PC-9 (cell line): Measurements from ENCODE around the gene PCDHGB2. TPM values are rescaled to one million over a fixed set of nuclear protein-coding genes. Genes with fewer than 3 reads are reported as not detected.

Experiments used
- BruUV-seq: library from RNA; stranded (reverse); fragments of 400-500 nt; replicated peaks from 2 replicates; lab custom pipeline; 2021; lab: Mats Ljungman, UMichigan
- CTCF ChIA-PET: fragments of 300-600 bp; sonication (Branson Sonifier 250); formaldehyde crosslinking; loops from one replicate; lab custom pipeline; 2022; ENCODE audit warnings: antibody characterized with exemption; lab: Charles Lee
- POLR2A ChIA-PET: fragments of 300-600 bp; sonication (Branson Sonifier 250); formaldehyde crosslinking; loops from one replicate; lab custom pipeline; 2022; ENCODE audit warnings: antibody characterized with exemption; ENCODE audit not compliant: unreplicated experiment; lab: Charles Lee
- DNase-seq, 2 experiments: peaks; one replicate each; pipeline versions ENCODE4 v3.0.0 to v3.0.0-alpha.2; 2015 to 2022; ENCODE audit warnings: mixed read lengths in 1 of 2
- H2AFZ ChIP-seq: fragments of 200-600 bp; sonication (generic); 2 replicates; pipeline ENCODE4 v1.8.1; 2017; ENCODE audit warnings: antibody characterized with exemption
- H3F3A ChIP-seq: fragments of 200-600 bp; sonication (generic); 2 replicates; pipeline ENCODE4 v1.8.1; 2017; ENCODE audit warnings: antibody characterized with exemption, mild to moderate bottlenecking, low read depth; ENCODE audit not compliant: insufficient read depth
- H3K27ac ChIP-seq: fragments of 200-600 bp; sonication (generic); 2 replicates; pipeline ENCODE4 v1.6.1; 2016; ENCODE audit warnings: mixed run types
- H3K27me3 ChIP-seq: fragments of 200-600 bp; sonication (generic); 2 replicates; pipeline ENCODE4 v1.6.1; 2016; ENCODE audit warnings: low read depth, mixed run types; ENCODE audit not compliant: insufficient read depth
- H3K36me3 ChIP-seq: fragments of 200-600 bp; sonication (generic); 2 replicates; pipeline ENCODE4 v1.6.1; 2016; ENCODE audit warnings: low read depth, mixed run types
- H3K4me1 ChIP-seq: fragments of 200-600 bp; sonication (generic); replicated peaks from 2 replicates; pipeline ENCODE4 v1.6.1; 2016; ENCODE audit warnings: mixed run types; ENCODE audit not compliant: insufficient read depth
- H3K4me2 ChIP-seq: fragments of 200-600 bp; sonication (generic); 2 replicates; pipeline ENCODE4 v1.6.1; 2017; ENCODE audit warnings: mixed run types
- H3K4me3 ChIP-seq: fragments of 200-600 bp; sonication (generic); 2 replicates; pipeline ENCODE4 v1.6.1; 2016; ENCODE audit warnings: mixed run types
- H3K79me2 ChIP-seq: fragments of 200-600 bp; sonication (generic); 2 replicates; pipeline ENCODE4 v1.6.1; 2017; ENCODE audit warnings: low read depth, mixed run types
- H3K9me2 ChIP-seq: fragments of 200-600 bp; sonication (generic); 2 replicates; pipeline ENCODE4 v1.8.1; 2017; ENCODE audit warnings: mild to moderate bottlenecking; ENCODE audit not compliant: insufficient read depth
- H3K9me3 ChIP-seq: fragments of 200-600 bp; sonication (generic); 2 replicates; pipeline ENCODE4 v1.8.1; 2016; ENCODE audit warnings: low read depth; ENCODE audit not compliant: insufficient read depth
- H4K20me1 ChIP-seq: fragments of 200-600 bp; sonication (generic); 2 replicates; pipeline ENCODE4 v1.8.1; 2017; ENCODE audit not compliant: insufficient read depth
- EZH2 ChIP-seq: fragments of 200-600 bp; sonication (generic); IDR thresholded peaks from 2 replicates; pipeline ENCODE4 v1.8.0; 2017; ENCODE audit warnings: antibody characterized with exemption, low read depth
- intact Hi-C: fragments of 100-400 bp; cut with micrococcal nuclease; formaldehyde crosslinking; loops from one replicate; pipeline ENCODE4 v1.10.0; 2022; ENCODE audit not compliant: unreplicated experiment
- total RNA-seq: library from RNA; stranded (reverse); gene quantifications from 2 replicates; pipeline ENCODE4 v1.2.3, GENCODE V29; 2021
- TF ChIP-seq, protein P1 (sequence below): fragments of 200-600 bp; sonication (generic); conservative IDR thresholded peaks from 2 replicates; pipeline ENCODE4 v1.6.1; 2017; ENCODE audit warnings: mixed run types, antibody characterized with exemption, mild to moderate bottlenecking, moderate library complexity

PCDHGB2 gene
- total RNA-seq, 1 experiment from 2014 or later = 0.28 TPM

DNA sequence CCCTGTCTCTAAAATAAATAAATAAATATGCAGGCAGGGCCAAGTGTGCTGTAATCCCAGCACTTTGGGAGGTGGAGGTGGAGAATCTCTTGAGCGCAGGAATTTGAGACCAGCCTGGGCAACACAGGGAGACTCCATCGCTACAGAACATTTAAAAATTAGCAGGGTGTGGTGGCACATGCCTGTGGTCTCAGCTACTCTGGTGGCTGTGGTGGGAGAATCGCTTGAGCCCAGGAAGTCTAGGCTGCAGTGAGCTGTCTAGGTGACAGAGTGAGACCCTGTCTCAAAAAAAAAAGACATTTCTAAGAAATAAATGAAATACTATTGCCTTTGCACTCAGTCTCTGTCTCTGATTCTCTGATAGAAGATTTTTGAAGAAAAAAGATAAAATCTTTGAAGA is 51.8 kb downstream of the PCDHGB2 start:
- DNase-seq = no peak
- Histone ChIP-seq H3K4me1 (no peaks in the 10 kb centered on the region), H3K27ac (no peak overlapping the region), H3K79me2 (no peaks in the 10 kb centered on the region), H3K4me2 (no peak overlapping the region), H2AFZ (no peak overlapping the region), H3K36me3 (no peaks in the 10 kb centered on the region), H3K9me3 (no peaks in the 10 kb centered on the region), H3K27me3 (peaks cover 18% of the 10 kb centered on the region; the same call in 1 of the 2 replicates), H3F3A (no peaks in the 10 kb centered on the region), H4K20me1 (no peaks in the 10 kb centered on the region), H3K9me2 (no peaks in the 10 kb centered on the region), H3K4me3 (no peak overlapping the region)
- intact Hi-C loops = loop anchor here (5.0 to 10.0 kb wide), 3 partner anchors 87 to 329 kb away; partner anchors contain the start of genes PCDHB14 and TAF7
- POLR2A ChIA-PET = no interaction called here
- no TSS peak for BruUV-seq
- CTCF ChIA-PET = no interaction called here
- TF ChIP-seq, protein P1, sequence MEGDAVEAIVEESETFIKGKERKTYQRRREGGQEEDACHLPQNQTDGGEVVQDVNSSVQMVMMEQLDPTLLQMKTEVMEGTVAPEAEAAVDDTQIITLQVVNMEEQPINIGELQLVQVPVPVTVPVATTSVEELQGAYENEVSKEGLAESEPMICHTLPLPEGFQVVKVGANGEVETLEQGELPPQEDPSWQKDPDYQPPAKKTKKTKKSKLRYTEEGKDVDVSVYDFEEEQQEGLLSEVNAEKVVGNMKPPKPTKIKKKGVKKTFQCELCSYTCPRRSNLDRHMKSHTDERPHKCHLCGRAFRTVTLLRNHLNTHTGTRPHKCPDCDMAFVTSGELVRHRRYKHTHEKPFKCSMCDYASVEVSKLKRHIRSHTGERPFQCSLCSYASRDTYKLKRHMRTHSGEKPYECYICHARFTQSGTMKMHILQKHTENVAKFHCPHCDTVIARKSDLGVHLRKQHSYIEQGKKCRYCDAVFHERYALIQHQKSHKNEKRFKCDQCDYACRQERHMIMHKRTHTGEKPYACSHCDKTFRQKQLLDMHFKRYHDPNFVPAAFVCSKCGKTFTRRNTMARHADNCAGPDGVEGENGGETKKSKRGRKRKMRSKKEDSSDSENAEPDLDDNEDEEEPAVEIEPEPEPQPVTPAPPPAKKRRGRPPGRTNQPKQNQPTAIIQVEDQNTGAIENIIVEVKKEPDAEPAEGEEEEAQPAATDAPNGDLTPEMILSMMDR = no peak
- TF ChIP-seq EZH2 = no peak

Other genes starting within 250 kb of the PCDHGB2 start
- gene PCDHB4, start 238.2 kb upstream of the PCDHGB2 start, total RNA-seq = 0.09 and 0.13 TPM in 2 replicates
- not detected in 2 replicates for gene PCDHB5, start 224.8 kb upstream of the PCDHGB2 start, total RNA-seq
- not detected in 2 replicates for gene PCDHB6, start 209.9 kb upstream of the PCDHGB2 start, total RNA-seq
- not detected in 2 replicates for gene PCDHB7, start 187.3 kb upstream of the PCDHGB2 start, total RNA-seq
- gene PCDHB8, start 182.2 kb upstream of the PCDHGB2 start, total RNA-seq = not detected in 2 replicates
- gene PCDHB16, start 177.6 kb upstream of the PCDHGB2 start, total RNA-seq = not detected in 2 replicates
- not detected in 2 replicates for gene PCDHB9, start 172.8 kb upstream of the PCDHGB2 start, total RNA-seq
- not detected in 2 replicates for gene PCDHB10, start 167.6 kb upstream of the PCDHGB2 start, total RNA-seq
- not detected in 2 replicates for gene PCDHB11, start 160.4 kb upstream of the PCDHGB2 start, total RNA-seq
- gene PCDHB12, start 151.3 kb upstream of the PCDHGB2 start, total RNA-seq = not detected in 2 replicates
- not detected in 2 replicates for gene PCDHB13, start 146.1 kb upstream of the PCDHGB2 start, total RNA-seq
- 0.07 TPM in 1 of 2 replicates, not detected in the other for gene PCDHB14, start 136.7 kb upstream of the PCDHGB2 start, total RNA-seq
- not detected in 2 replicates for gene PCDHB15, start 114.6 kb upstream of the PCDHGB2 start, total RNA-seq
- gene SLC25A2, start 55.9 kb upstream of the PCDHGB2 start, total RNA-seq = 0.33 and 0.55 TPM in 2 replicates
- 56.1 and 57.6 TPM in 2 replicates for gene TAF7, start 39.2 kb upstream of the PCDHGB2 start, total RNA-seq
- gene PCDHGA1, start 29.5 kb upstream of the PCDHGB2 start, total RNA-seq = 0.07 TPM in 1 of 2 replicates, not detected in the other
- gene PCDHGA2, start 21.2 kb upstream of the PCDHGB2 start, total RNA-seq = 0.11 and 0.13 TPM in 2 replicates
- not detected in 2 replicates for gene PCDHGA3, start 16.2 kb upstream of the PCDHGB2 start, total RNA-seq
- gene PCDHGB1, start 9.9 kb upstream of the PCDHGB2 start, total RNA-seq = not detected in 2 replicates
- gene PCDHGA4, start 5.0 kb upstream of the PCDHGB2 start, total RNA-seq = not detected in 2 replicates
- gene PCDHGA5, start 4.2 kb downstream of the PCDHGB2 start, total RNA-seq = 0.13 and 0.20 TPM in 2 replicates
- gene PCDHGB3, start 10.2 kb downstream of the PCDHGB2 start, total RNA-seq = not detected in 2 replicates
- 0.17 TPM in 1 of 2 replicates, not detected in the other for gene PCDHGA6, start 13.9 kb downstream of the PCDHGB2 start, total RNA-seq
- not detected in 2 replicates for gene PCDHGA7, start 22.7 kb downstream of the PCDHGB2 start, total RNA-seq
- gene PCDHGB4, start 27.7 kb downstream of the PCDHGB2 start, total RNA-seq = not detected in 2 replicates
- gene PCDHGA8, start 32.6 kb downstream of the PCDHGB2 start, total RNA-seq = not detected in 2 replicates
- not detected in 2 replicates for gene PCDHGB5, start 38.0 kb downstream of the PCDHGB2 start, total RNA-seq
- not detected in 2 replicates for gene PCDHGA9, start 42.8 kb downstream of the PCDHGB2 start, total RNA-seq
- gene PCDHGB6, start 48.0 kb downstream of the PCDHGB2 start, total RNA-seq = not detected in 2 replicates
- 0.13 and 0.15 TPM in 2 replicates for gene PCDHGA10, start 53.0 kb downstream of the PCDHGB2 start, total RNA-seq
- gene PCDHGB7, start 57.7 kb downstream of the PCDHGB2 start, total RNA-seq = 0.13 and 0.17 TPM in 2 replicates
- 0.18 and 0.22 TPM in 2 replicates for gene PCDHGA11, start 61.1 kb downstream of the PCDHGB2 start, total RNA-seq
- not detected in 2 replicates for gene PCDHGA12, start 70.5 kb downstream of the PCDHGB2 start, total RNA-seq
- 0.50 and 0.53 TPM in 2 replicates for gene PCDHGC3, start 116.0 kb downstream of the PCDHGB2 start, total RNA-seq
- not detected in 2 replicates for gene PCDHGC4, start 125.0 kb downstream of the PCDHGB2 start, total RNA-seq
- gene PCDHGC5, start 129.1 kb downstream of the PCDHGB2 start, total RNA-seq = not detected in 2 replicates